Glutamatergic neuron (in vitro differentiated cells): ENCODE results near the gene PRELID3B. TPM values are rescaled to one million over a fixed set of nuclear protein-coding genes. Genes with fewer than 3 reads are reported as not detected.

ENCODE experiments used
- DNase-seq: peaks from one replicate; pipeline ENCODE4 v3.0.0; 2022
- H3K27ac Mint-ChIP-seq: one replicate; pipeline ENCODE4 v1.8.0; 2020; ENCODE audit warnings: mild to moderate bottlenecking, mixed read lengths, inconsistent platforms; ENCODE audit not compliant: unreplicated experiment
- H3K27me3 Mint-ChIP-seq: one replicate; pipeline ENCODE4 v1.8.0; 2020; ENCODE audit warnings: mild to moderate bottlenecking, moderate library complexity, mixed read lengths, inconsistent platforms; ENCODE audit not compliant: unreplicated experiment
- H3K36me3 Mint-ChIP-seq: one replicate; pipeline ENCODE4 v1.8.0; 2020; ENCODE audit warnings: mild to moderate bottlenecking, mixed read lengths, inconsistent platforms; ENCODE audit not compliant: unreplicated experiment
- H3K4me1 Mint-ChIP-seq: one replicate; pipeline ENCODE4 v1.8.0; 2020; ENCODE audit warnings: mild to moderate bottlenecking, low read depth, mixed read lengths, inconsistent platforms; ENCODE audit not compliant: unreplicated experiment
- H3K4me3 Mint-ChIP-seq: one replicate; pipeline ENCODE4 v1.8.0; 2020; ENCODE audit warnings: mild to moderate bottlenecking, mixed read lengths, inconsistent platforms; ENCODE audit not compliant: unreplicated experiment
- H3K9me3 Mint-ChIP-seq: one replicate; pipeline ENCODE4 v1.8.0; 2020; ENCODE audit warnings: mild to moderate bottlenecking, moderate library complexity, mixed read lengths, inconsistent platforms; ENCODE audit not compliant: unreplicated experiment
- total RNA-seq: library from RNA; stranded (reverse); fragmentation: NEBNext Ultra II Directional; extraction: Animal tissue kit (Norgen Biotek cat#: 25700); gene quantifications from one replicate; pipeline ENCODE4 v1.2.1, GENCODE V29; 2021; ENCODE audit not compliant: unreplicated experiment
- TF ChIP-seq, protein P1 (sequence below): fragments of 200-600 bp; sonication (generic); IDR thresholded peaks from one replicate; pipeline ENCODE4 v1.5.0; 2021; ENCODE audit not compliant: partially characterized antibody, unreplicated experiment

PRELID3B gene
- total RNA-seq, 1 donor from 2014 or later: 65.5 TPM

DNA sequence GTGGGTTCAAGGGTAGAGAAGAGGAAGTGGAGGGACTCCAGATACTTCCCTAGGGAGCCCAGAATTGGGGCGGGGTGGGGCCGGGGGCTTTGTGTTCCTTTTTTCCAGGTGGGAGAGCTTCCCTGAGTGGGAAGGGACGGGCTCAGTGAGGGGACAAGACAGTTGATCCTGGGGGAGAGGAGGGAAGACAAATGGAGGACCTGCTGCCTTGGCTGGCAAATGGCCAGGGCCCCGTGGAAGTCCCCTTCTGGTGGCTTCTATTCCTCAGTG, 38.2 kb downstream of the PRELID3B start:
- peaks cover 5% of the 10 kb centered on the region for H3K9me3 Mint-ChIP-seq
- peak; percentile 4 for DNase-seq
- no peaks in the 10 kb centered on the region for H3K36me3 Mint-ChIP-seq
- H3K4me1 Mint-ChIP-seq: no peaks in the 10 kb centered on the region
- no peak overlapping the region for H3K4me3 Mint-ChIP-seq
- no peak overlapping the region for H3K27ac Mint-ChIP-seq
- TF ChIP-seq, protein P1, sequence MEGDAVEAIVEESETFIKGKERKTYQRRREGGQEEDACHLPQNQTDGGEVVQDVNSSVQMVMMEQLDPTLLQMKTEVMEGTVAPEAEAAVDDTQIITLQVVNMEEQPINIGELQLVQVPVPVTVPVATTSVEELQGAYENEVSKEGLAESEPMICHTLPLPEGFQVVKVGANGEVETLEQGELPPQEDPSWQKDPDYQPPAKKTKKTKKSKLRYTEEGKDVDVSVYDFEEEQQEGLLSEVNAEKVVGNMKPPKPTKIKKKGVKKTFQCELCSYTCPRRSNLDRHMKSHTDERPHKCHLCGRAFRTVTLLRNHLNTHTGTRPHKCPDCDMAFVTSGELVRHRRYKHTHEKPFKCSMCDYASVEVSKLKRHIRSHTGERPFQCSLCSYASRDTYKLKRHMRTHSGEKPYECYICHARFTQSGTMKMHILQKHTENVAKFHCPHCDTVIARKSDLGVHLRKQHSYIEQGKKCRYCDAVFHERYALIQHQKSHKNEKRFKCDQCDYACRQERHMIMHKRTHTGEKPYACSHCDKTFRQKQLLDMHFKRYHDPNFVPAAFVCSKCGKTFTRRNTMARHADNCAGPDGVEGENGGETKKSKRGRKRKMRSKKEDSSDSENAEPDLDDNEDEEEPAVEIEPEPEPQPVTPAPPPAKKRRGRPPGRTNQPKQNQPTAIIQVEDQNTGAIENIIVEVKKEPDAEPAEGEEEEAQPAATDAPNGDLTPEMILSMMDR: no peak
- peaks cover 15% of the 10 kb centered on the region for H3K27me3 Mint-ChIP-seq

DNA sequence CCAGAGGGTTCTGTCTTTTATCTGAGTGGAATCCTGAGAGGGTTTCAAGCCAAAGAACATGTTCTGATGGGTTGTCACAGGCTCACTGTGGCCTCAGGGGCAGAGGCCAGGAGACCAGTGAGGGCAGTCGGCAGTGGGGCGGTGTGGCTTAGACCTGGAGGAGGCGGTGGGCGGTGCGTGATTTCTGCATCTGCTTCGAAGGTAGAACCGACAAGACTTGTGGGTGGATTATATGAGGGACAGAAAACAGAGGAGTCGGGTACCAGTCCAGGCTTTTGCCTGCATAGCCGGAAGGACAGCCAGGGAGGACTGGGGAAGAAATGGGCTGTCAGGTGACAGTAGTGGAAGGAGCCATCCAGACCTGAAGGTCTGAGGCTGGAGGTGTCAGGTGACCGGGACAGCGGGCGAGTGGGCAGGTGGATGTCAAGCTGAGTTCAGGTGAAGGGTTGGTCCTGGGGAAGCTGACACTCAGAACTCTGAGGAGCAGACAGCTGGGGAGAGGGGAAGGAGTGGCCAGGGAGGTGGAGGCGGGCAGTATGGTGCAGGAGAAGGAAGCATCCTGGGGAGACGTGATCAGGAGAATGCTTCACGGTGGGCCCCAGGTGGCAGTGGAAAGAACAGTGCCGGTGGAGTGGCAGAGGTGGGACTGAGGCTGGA, 38.6 kb downstream of the PRELID3B start:
- no peaks in the 10 kb centered on the region for H3K4me1 Mint-ChIP-seq
- DNase-seq: peak; percentile 9
- no peaks in the 10 kb centered on the region for H3K36me3 Mint-ChIP-seq
- TF ChIP-seq, protein P1: no peak
- no peak overlapping the region for H3K27ac Mint-ChIP-seq
- peaks cover 15% of the 10 kb centered on the region for H3K27me3 Mint-ChIP-seq
- no peak overlapping the region for H3K4me3 Mint-ChIP-seq
- H3K9me3 Mint-ChIP-seq: peaks cover 5% of the 10 kb centered on the region

GRCh38 chr20:59002874-59003399, 39.6 kb downstream of the PRELID3B start:
- H3K4me1 Mint-ChIP-seq: no peaks in the 10 kb centered on the region
- DNase-seq: peak; percentile 7
- no peaks in the 10 kb centered on the region for H3K36me3 Mint-ChIP-seq
- TF ChIP-seq, protein P1: no peak
- H3K9me3 Mint-ChIP-seq: peaks cover 5% of the 10 kb centered on the region
- H3K27ac Mint-ChIP-seq: no peak overlapping the region
- H3K27me3 Mint-ChIP-seq: peaks cover 15% of the 10 kb centered on the region
- no peak overlapping the region for H3K4me3 Mint-ChIP-seq

DNA sequence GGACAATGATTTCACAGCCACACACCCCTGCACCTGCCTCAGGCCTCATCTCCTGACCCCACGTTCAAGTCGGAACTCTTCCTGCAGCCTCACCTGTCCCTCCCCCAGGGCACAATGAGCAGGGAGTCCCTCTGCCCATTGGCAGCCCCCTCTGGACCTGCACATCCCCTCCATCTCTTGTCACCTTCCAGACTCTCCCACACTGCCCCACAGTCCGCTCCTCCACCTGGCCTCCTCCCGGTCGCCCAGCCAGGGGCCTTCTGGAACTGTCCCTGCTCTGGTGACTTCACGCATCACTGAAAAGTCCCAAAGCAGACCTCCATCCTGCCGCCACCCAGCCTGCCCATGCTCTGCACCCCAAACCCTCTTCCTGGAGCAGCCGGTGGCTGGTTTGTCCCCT, 40.2 kb downstream of the PRELID3B start:
- Mint-ChIP-seq H3K4me3 (no peak overlapping the region), H3K36me3 (no peaks in the 10 kb centered on the region), H3K27me3 (peaks cover 15% of the 10 kb centered on the region), H3K9me3 (peaks cover 5% of the 10 kb centered on the region), H3K27ac (no peak overlapping the region), H3K4me1 (no peaks in the 10 kb centered on the region)
- DNase-seq: peak; percentile 3
- TF ChIP-seq, protein P1: no peak

- peaks cover 5% of the 10 kb centered on the region for H3K9me3 Mint-ChIP-seq
- H3K4me1 Mint-ChIP-seq: no peaks in the 10 kb centered on the region
- DNase-seq: no peak
- TF ChIP-seq, protein P1: no peak
- no peaks in the 10 kb centered on the region for H3K36me3 Mint-ChIP-seq
- no peak overlapping the region for H3K27ac Mint-ChIP-seq
- H3K27me3 Mint-ChIP-seq: peaks cover 15% of the 10 kb centered on the region
- H3K4me3 Mint-ChIP-seq: no peak overlapping the region
These were observed 41.0 kb downstream of the PRELID3B start for GRCh38 chr20:59001449-59002171.
